ENCODE results near the gene ITIH1. TPM values are rescaled to one million over a fixed set of nuclear protein-coding genes. Genes with fewer than 3 reads are reported as not detected.

Gene ITIH1
- total RNA-seq, 1 experiment from 2014 or later, result 0.26 TPM

DNA sequence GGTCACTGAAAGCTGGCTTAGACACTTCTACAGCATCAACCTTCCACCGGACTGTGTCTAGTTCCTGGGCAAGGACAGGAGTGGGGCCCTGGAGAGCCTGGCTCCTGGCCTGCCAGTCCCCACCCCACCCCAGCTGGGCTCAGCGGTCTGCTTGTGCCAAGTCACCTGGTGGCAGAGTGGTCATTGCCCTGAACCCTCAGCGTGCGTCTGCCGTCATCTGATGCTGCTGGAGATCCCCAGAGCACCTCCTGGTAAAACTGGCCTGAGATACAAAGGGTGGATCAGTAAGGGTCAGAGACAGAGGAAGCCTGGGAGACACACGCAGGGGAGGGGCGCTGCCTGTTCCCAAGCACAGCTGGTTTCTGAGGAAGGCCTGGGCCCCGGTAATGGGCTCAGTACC, 36.4 kb downstream of the ITIH1 start (continued):
- TF ChIP-seq FOXP1 (CRISPR knock-in tag; IDR thresholded peaks at IDR 0.05; ENCODE audit: borderline replicate concordance), result no peak
- no peak for TF ChIP-seq ZNF671 (CRISPR knock-in tag; IDR thresholded peaks at IDR 0.05)
- no peak for TF ChIP-seq MXD4 (CRISPR knock-in tag; IDR thresholded peaks at IDR 0.05; ENCODE audit: borderline replicate concordance)
- no peak for TF ChIP-seq ESRRA (CRISPR knock-in tag; IDR thresholded peaks at IDR 0.05; ENCODE audit: borderline replicate concordance)
- TF ChIP-seq, protein P1, sequence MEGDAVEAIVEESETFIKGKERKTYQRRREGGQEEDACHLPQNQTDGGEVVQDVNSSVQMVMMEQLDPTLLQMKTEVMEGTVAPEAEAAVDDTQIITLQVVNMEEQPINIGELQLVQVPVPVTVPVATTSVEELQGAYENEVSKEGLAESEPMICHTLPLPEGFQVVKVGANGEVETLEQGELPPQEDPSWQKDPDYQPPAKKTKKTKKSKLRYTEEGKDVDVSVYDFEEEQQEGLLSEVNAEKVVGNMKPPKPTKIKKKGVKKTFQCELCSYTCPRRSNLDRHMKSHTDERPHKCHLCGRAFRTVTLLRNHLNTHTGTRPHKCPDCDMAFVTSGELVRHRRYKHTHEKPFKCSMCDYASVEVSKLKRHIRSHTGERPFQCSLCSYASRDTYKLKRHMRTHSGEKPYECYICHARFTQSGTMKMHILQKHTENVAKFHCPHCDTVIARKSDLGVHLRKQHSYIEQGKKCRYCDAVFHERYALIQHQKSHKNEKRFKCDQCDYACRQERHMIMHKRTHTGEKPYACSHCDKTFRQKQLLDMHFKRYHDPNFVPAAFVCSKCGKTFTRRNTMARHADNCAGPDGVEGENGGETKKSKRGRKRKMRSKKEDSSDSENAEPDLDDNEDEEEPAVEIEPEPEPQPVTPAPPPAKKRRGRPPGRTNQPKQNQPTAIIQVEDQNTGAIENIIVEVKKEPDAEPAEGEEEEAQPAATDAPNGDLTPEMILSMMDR (IDR thresholded peaks at IDR 0.05), result no peak
- no peak for TF ChIP-seq CREB1 (CRISPR knock-in tag; IDR thresholded peaks at IDR 0.05)
- no peak for TF ChIP-seq PRRX2 (CRISPR knock-in tag; IDR thresholded peaks at IDR 0.05)
- no peak for TF ChIP-seq SMAD3 (CRISPR knock-in tag; IDR thresholded peaks at IDR 0.05; ENCODE audit: borderline replicate concordance)
- TF ChIP-seq, protein P2, sequence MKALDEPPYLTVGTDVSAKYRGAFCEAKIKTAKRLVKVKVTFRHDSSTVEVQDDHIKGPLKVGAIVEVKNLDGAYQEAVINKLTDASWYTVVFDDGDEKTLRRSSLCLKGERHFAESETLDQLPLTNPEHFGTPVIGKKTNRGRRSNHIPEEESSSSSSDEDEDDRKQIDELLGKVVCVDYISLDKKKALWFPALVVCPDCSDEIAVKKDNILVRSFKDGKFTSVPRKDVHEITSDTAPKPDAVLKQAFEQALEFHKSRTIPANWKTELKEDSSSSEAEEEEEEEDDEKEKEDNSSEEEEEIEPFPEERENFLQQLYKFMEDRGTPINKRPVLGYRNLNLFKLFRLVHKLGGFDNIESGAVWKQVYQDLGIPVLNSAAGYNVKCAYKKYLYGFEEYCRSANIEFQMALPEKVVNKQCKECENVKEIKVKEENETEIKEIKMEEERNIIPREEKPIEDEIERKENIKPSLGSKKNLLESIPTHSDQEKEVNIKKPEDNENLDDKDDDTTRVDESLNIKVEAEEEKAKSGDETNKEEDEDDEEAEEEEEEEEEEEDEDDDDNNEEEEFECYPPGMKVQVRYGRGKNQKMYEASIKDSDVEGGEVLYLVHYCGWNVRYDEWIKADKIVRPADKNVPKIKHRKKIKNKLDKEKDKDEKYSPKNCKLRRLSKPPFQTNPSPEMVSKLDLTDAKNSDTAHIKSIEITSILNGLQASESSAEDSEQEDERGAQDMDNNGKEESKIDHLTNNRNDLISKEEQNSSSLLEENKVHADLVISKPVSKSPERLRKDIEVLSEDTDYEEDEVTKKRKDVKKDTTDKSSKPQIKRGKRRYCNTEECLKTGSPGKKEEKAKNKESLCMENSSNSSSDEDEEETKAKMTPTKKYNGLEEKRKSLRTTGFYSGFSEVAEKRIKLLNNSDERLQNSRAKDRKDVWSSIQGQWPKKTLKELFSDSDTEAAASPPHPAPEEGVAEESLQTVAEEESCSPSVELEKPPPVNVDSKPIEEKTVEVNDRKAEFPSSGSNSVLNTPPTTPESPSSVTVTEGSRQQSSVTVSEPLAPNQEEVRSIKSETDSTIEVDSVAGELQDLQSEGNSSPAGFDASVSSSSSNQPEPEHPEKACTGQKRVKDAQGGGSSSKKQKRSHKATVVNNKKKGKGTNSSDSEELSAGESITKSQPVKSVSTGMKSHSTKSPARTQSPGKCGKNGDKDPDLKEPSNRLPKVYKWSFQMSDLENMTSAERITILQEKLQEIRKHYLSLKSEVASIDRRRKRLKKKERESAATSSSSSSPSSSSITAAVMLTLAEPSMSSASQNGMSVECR (CRISPR knock-in tag; IDR thresholded peaks at IDR 0.05; ENCODE audit: borderline replicate concordance), result no peak
- no peak for TF ChIP-seq FOXK1 (CRISPR knock-in tag; IDR thresholded peaks at IDR 0.05)
- TF ChIP-seq, protein P3, sequence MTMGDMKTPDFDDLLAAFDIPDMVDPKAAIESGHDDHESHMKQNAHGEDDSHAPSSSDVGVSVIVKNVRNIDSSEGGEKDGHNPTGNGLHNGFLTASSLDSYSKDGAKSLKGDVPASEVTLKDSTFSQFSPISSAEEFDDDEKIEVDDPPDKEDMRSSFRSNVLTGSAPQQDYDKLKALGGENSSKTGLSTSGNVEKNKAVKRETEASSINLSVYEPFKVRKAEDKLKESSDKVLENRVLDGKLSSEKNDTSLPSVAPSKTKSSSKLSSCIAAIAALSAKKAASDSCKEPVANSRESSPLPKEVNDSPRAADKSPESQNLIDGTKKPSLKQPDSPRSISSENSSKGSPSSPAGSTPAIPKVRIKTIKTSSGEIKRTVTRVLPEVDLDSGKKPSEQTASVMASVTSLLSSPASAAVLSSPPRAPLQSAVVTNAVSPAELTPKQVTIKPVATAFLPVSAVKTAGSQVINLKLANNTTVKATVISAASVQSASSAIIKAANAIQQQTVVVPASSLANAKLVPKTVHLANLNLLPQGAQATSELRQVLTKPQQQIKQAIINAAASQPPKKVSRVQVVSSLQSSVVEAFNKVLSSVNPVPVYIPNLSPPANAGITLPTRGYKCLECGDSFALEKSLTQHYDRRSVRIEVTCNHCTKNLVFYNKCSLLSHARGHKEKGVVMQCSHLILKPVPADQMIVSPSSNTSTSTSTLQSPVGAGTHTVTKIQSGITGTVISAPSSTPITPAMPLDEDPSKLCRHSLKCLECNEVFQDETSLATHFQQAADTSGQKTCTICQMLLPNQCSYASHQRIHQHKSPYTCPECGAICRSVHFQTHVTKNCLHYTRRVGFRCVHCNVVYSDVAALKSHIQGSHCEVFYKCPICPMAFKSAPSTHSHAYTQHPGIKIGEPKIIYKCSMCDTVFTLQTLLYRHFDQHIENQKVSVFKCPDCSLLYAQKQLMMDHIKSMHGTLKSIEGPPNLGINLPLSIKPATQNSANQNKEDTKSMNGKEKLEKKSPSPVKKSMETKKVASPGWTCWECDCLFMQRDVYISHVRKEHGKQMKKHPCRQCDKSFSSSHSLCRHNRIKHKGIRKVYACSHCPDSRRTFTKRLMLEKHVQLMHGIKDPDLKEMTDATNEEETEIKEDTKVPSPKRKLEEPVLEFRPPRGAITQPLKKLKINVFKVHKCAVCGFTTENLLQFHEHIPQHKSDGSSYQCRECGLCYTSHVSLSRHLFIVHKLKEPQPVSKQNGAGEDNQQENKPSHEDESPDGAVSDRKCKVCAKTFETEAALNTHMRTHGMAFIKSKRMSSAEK (CRISPR knock-in tag; IDR thresholded peaks at IDR 0.05; ENCODE audit: borderline replicate concordance), result no peak

DNA sequence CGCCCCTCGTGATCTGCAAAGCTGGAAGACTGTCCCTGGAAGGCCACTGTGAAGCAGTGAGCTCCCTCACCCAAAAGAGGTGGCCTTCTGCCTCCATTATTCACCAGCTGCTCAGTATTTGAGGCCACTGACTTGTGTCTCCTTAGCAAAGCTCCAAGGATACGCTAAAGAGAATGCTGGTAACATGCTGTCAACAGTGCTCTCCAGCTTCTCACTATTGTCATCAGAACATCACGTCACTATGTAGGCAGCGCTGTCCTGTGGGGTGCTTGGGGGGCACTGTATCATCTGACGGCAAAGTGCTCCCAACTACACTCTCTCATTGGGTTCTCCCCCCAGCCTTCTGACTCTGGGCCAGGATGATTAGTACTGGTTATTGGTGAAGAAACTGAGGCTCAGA, 38.8 kb downstream of the ITIH1 start:
- ATAC-seq, result no peak

More for the DNA sequence above, 38.8 kb downstream of the ITIH1 start:
- no peaks in the 10 kb centered on the region for H3K36me3 Mint-ChIP-seq
- no peak for DNase-seq (ENCODE audit: low spot score)
- no peaks in the 10 kb centered on the region for H3K27me3 Mint-ChIP-seq (ENCODE audit: low read depth)
- TF ChIP-seq SMAD4 (CRISPR knock-in tag; IDR thresholded peaks at IDR 0.05) (no peak), MYBL2 (CRISPR knock-in tag; IDR thresholded peaks at IDR 0.05) (no peak), SMAD3 (CRISPR knock-in tag; IDR thresholded peaks at IDR 0.05; ENCODE audit: borderline replicate concordance) (no peak), CBFB (CRISPR knock-in tag; IDR thresholded peaks at IDR 0.05; ENCODE audit: low read depth) (no peak), FOXJ3 (CRISPR knock-in tag; IDR thresholded peaks at IDR 0.05; ENCODE audit: borderline replicate concordance) (no peak), ELF4 (CRISPR knock-in tag; IDR thresholded peaks at IDR 0.05; ENCODE audit: low read depth) (no peak)
- TF ChIP-seq, protein P4, sequence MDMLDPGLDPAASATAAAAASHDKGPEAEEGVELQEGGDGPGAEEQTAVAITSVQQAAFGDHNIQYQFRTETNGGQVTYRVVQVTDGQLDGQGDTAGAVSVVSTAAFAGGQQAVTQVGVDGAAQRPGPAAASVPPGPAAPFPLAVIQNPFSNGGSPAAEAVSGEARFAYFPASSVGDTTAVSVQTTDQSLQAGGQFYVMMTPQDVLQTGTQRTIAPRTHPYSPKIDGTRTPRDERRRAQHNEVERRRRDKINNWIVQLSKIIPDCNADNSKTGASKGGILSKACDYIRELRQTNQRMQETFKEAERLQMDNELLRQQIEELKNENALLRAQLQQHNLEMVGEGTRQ (CRISPR knock-in tag; IDR thresholded peaks at IDR 0.05), result no peak
- TF ChIP-seq, protein P5, sequence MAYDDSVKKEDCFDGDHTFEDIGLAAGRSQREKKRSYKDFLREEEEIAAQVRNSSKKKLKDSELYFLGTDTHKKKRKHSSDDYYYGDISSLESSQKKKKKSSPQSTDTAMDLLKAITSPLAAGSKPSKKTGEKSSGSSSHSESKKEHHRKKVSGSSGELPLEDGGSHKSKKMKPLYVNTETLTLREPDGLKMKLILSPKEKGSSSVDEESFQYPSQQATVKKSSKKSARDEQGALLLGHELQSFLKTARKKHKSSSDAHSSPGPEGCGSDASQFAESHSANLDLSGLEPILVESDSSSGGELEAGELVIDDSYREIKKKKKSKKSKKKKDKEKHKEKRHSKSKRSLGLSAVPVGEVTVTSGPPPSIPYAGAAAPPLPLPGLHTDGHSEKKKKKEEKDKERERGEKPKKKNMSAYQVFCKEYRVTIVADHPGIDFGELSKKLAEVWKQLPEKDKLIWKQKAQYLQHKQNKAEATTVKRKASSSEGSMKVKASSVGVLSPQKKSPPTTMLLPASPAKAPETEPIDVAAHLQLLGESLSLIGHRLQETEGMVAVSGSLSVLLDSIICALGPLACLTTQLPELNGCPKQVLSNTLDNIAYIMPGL (CRISPR knock-in tag; IDR thresholded peaks at IDR 0.05), result no peak
- TF ChIP-seq, protein P6, sequence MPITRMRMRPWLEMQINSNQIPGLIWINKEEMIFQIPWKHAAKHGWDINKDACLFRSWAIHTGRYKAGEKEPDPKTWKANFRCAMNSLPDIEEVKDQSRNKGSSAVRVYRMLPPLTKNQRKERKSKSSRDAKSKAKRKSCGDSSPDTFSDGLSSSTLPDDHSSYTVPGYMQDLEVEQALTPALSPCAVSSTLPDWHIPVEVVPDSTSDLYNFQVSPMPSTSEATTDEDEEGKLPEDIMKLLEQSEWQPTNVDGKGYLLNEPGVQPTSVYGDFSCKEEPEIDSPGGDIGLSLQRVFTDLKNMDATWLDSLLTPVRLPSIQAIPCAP (CRISPR knock-in tag; IDR thresholded peaks at IDR 0.05), result no peak
- H3K4me1 Mint-ChIP-seq, result peaks cover 12% of the 10 kb centered on the region
- no peaks in the 10 kb centered on the region for H3K9me3 Mint-ChIP-seq
- H3K27ac Mint-ChIP-seq, result no peak overlapping the region
- ChIA-PET POLR2A (interaction anchor here (0.6 kb wide), 1 partner anchor 165 kb away, joined by 3 read pairs; no protein-coding TSS in a partner anchor), CTCF (interaction anchor here (1.1 to 1.5 kb wide), 5 partner anchors 10 to 24 kb away, joined by 3 to 6 read pairs (median 5); no protein-coding TSS in a partner anchor)
- no peak overlapping the region for H3K4me3 Mint-ChIP-seq

Measured in WTC11 (cell line).